GM19099 (cell line): Measurements from ENCODE around the gene THRB.

Source experiments
- POLR2A ChIP-seq: IDR thresholded peaks from 3 replicates; pipeline ENCODE4 v1.6.1; 2011; ENCODE audit warnings: low read depth; ENCODE audit not compliant: insufficient read length; ENCODE audit errors: extremely low read depth

The THRB gene

GRCh38 chr3:24494618-24495325, at the start of gene THRB:
Gene THRB, minus strand, starts transcription at chr3:24494850.
- TF ChIP-seq POLR2A, result no peak

- TF ChIP-seq POLR2A, result no peak
These were observed 47.3 kb upstream of the THRB start for GRCh38 chr3:24541935-24542334.

- TF ChIP-seq POLR2A, result no peak
These were observed 46.2 kb upstream of the THRB start for GRCh38 chr3:24540821-24541220.

- TF ChIP-seq POLR2A, result no peak
These were observed 45.0 kb upstream of the THRB start for GRCh38 chr3:24539699-24540098.

- no peak for TF ChIP-seq POLR2A
These were observed 44.2 kb upstream of the THRB start for GRCh38 chr3:24538891-24539290.

GRCh38 chr3:24533561-24534193, 39.0 kb upstream of the THRB start:
- TF ChIP-seq POLR2A, result no peak

- TF ChIP-seq POLR2A, result no peak
These were observed 35.8 kb upstream of the THRB start for GRCh38 chr3:24530471-24530870.

- no peak for TF ChIP-seq POLR2A
These were observed 34.6 kb upstream of the THRB start for GRCh38 chr3:24529210-24529609.

GRCh38 chr3:24526640-24527212, 32.1 kb upstream of the THRB start:
- TF ChIP-seq POLR2A, result no peak

GRCh38 chr3:24525557-24525956, 30.9 kb upstream of the THRB start:
- TF ChIP-seq POLR2A, result no peak

- TF ChIP-seq POLR2A, result no peak
These were observed 30.4 kb upstream of the THRB start for GRCh38 chr3:24525022-24525421.

GRCh38 chr3:24523988-24524727, 29.5 kb upstream of the THRB start:
- no peak for TF ChIP-seq POLR2A

- TF ChIP-seq POLR2A, result no peak
These were observed 28.6 kb upstream of the THRB start for GRCh38 chr3:24523215-24523614.

GRCh38 chr3:24522146-24522579, 27.5 kb upstream of the THRB start:
- no peak for TF ChIP-seq POLR2A

- no peak for TF ChIP-seq POLR2A
These were observed 26.9 kb upstream of the THRB start for GRCh38 chr3:24521420-24522145.
